Cardiac muscle cell (in vitro differentiated cells and primary cell): ENCODE data around the gene MTMR12. TPM values are rescaled to one million over a fixed set of nuclear protein-coding genes. Genes with fewer than 3 reads are reported as not detected.

Experiments
- DNase-seq, 2 donors: peaks; one replicate each; pipeline versions ENCODE4 v3.0.0 to v3.0.0-alpha.2; 2010 to 2017; ENCODE audit warnings: low read depth in 1 of 2, low spot score in 1 of 2
- H3K27ac ChIP-seq: fragments of 200-600 bp; sonication (generic); 2 replicates; pipeline ENCODE4 v1.5.1; 2016
- H3K27me3 ChIP-seq: fragments of 200-600 bp; sonication (generic); 2 replicates; pipeline ENCODE4 v1.6.0; 2016; ENCODE audit warnings: control low read depth
- H3K36me3 ChIP-seq: fragments of 200-600 bp; sonication (generic); 2 replicates; pipeline ENCODE4 v1.5.1; 2016; ENCODE audit warnings: control low read depth
- H3K4me1 ChIP-seq: fragments of 200-600 bp; sonication (generic); 2 replicates; pipeline ENCODE4 v1.8.1; 2017; ENCODE audit warnings: low read depth, mild to moderate bottlenecking, mixed run types
- H3K4me3 ChIP-seq: fragments of 200-600 bp; sonication (generic); 2 replicates; pipeline ENCODE4 v1.5.1; 2016; ENCODE audit warnings: mild to moderate bottlenecking
- H3K9me3 ChIP-seq: fragments of 200-600 bp; sonication (generic); 2 replicates; pipeline ENCODE4 v1.5.1; 2017; ENCODE audit warnings: low read depth, mild to moderate bottlenecking, control low read depth
- polyA plus RNA-seq: library from polyadenylated mRNA; unstranded; fragments of >200 nt; fragmentation: Nextera tagmentation; extraction: Ambion mirVana; gene quantifications from 2 replicates; pipeline ENCODE4 v1.2.1, GENCODE V29; 2016
- total RNA-seq: library from RNA; depleted of rRNA; stranded (reverse); fragments of >200 nt; gene quantifications from 2 replicates; pipeline ENCODE4 v1.2.3, GENCODE V29; 2016
- TF ChIP-seq, protein P1 (sequence below): IDR thresholded peaks from 2 replicates; pipeline ENCODE4 v1.5.1; 2012; ENCODE audit warnings: low read depth, mild to moderate bottlenecking, low read length

MTMR12 gene
- total and polyA plus RNA-seq, 2 experiments from 2014 or later: 11.3 to 11.6 TPM

GRCh38 chr5:32270946-32271345 lies 41.8 kb downstream of the MTMR12 start:
- no peak overlapping the region for H3K4me3 ChIP-seq
- H3K27me3 ChIP-seq: no peaks in the 10 kb centered on the region
- TF ChIP-seq, protein P1, sequence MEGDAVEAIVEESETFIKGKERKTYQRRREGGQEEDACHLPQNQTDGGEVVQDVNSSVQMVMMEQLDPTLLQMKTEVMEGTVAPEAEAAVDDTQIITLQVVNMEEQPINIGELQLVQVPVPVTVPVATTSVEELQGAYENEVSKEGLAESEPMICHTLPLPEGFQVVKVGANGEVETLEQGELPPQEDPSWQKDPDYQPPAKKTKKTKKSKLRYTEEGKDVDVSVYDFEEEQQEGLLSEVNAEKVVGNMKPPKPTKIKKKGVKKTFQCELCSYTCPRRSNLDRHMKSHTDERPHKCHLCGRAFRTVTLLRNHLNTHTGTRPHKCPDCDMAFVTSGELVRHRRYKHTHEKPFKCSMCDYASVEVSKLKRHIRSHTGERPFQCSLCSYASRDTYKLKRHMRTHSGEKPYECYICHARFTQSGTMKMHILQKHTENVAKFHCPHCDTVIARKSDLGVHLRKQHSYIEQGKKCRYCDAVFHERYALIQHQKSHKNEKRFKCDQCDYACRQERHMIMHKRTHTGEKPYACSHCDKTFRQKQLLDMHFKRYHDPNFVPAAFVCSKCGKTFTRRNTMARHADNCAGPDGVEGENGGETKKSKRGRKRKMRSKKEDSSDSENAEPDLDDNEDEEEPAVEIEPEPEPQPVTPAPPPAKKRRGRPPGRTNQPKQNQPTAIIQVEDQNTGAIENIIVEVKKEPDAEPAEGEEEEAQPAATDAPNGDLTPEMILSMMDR: no peak
- H3K27ac ChIP-seq: no peak overlapping the region
- H3K4me1 ChIP-seq: peaks cover 11% of the 10 kb centered on the region
- no peak for DNase-seq
- H3K9me3 ChIP-seq: no peaks in the 10 kb centered on the region
- H3K36me3 ChIP-seq: peaks cover 20% of the 10 kb centered on the region

- TF ChIP-seq, protein P1: no peak
- Histone ChIP-seq H3K9me3 (no peaks in the 10 kb centered on the region), H3K4me1 (peaks cover 4% of the 10 kb centered on the region), H3K4me3 (no peak overlapping the region), H3K36me3 (peaks cover 24% of the 10 kb centered on the region), H3K27ac (no peak overlapping the region), H3K27me3 (no peaks in the 10 kb centered on the region)
- DNase-seq: no peak
These were observed 42.6 kb downstream of the MTMR12 start for GRCh38 chr5:32270178-32270577.

DNA sequence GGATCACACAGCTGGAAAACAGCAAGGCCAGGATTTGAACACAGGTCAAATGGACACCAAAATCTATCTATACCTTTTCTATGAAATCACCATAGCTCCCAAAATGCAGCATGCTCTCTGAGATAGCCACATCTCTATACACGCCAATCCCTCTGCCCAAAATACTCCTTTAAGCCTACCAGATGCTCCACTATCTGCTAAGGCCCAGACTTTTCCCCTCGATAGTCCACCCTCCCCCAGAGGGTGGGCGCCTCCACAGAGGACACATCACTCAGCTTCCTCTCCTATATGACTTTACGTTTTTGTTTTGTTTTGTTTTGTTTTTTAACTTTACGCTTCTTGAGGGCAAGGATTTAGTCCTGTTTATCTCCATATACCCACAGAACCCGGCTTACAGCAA lies 46.8 kb downstream of the MTMR12 start:
- no peaks in the 10 kb centered on the region for H3K27me3 ChIP-seq
- H3K4me1 ChIP-seq: no peaks in the 10 kb centered on the region
- no peak overlapping the region for H3K27ac ChIP-seq
- H3K36me3 ChIP-seq: peaks cover 23% of the 10 kb centered on the region
- TF ChIP-seq, protein P1: no peak
- H3K4me3 ChIP-seq: no peak overlapping the region
- DNase-seq: no peak
- H3K9me3 ChIP-seq: no peaks in the 10 kb centered on the region

GRCh38 chr5:32264957-32265572 lies 47.7 kb downstream of the MTMR12 start:
- DNase-seq: no peak
- no peak overlapping the region for H3K4me3 ChIP-seq
- TF ChIP-seq, protein P1: no peak
- H3K27ac ChIP-seq: no peak overlapping the region
- no peaks in the 10 kb centered on the region for H3K27me3 ChIP-seq
- no peaks in the 10 kb centered on the region for H3K4me1 ChIP-seq
- H3K36me3 ChIP-seq: peaks cover 23% of the 10 kb centered on the region
- H3K9me3 ChIP-seq: no peaks in the 10 kb centered on the region

DNA sequence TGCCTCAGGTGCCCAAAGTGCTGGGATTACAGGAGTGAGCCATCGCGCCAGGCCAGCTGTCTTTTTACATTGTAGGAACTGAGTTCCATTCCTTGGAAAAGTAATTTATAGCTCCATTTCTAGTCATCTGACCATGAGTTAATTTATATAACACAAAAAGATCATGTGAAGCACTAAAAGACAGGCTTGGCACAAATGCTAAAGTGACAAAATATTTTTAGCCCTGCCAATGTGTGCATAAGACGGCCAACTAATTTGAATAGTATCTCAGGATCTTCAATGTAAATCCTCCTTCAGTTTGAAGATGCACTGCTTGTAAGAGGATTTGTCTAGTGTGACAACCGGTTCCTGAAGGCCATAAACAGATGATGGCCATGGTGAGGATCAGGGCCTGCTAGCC lies 49.1 kb downstream of the MTMR12 start:
- H3K4me3 ChIP-seq: no peak overlapping the region
- no peak overlapping the region for H3K27ac ChIP-seq
- no peaks in the 10 kb centered on the region for H3K4me1 ChIP-seq
- TF ChIP-seq, protein P1: no peak
- no peaks in the 10 kb centered on the region for H3K9me3 ChIP-seq
- peaks cover 29% of the 10 kb centered on the region for H3K36me3 ChIP-seq
- no peaks in the 10 kb centered on the region for H3K27me3 ChIP-seq
- DNase-seq: no peak

DNA sequence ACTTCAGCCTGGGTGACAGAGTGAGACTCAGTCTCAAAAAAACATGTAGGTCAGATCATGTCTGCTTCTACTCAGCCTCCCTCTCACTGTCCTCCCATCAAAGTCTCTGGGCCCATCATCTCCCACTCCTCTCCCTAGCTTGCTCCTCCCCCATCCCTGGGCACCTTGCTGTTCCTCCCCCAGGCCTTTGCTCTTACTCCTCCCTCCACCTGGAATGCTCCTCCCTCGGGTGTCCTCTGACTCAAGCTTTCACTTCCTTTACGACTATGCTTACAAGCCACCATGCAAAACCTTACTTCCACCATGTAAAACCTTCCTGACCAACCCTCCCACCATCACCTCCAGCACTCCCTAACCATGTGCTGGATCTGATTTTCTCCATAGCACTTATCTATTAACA lies 51.5 kb downstream of the MTMR12 start:
- Histone ChIP-seq H3K36me3 (peaks cover 32% of the 10 kb centered on the region), H3K4me3 (no peak overlapping the region), H3K27ac (no peak overlapping the region), H3K9me3 (no peaks in the 10 kb centered on the region), H3K4me1 (no peaks in the 10 kb centered on the region), H3K27me3 (no peaks in the 10 kb centered on the region)
- no peak for DNase-seq
- TF ChIP-seq, protein P1: no peak
